ENCODE results near the gene CHMP4A.
A peak's percentile ranks its signal among the peaks of the same experiment; 100 is the strongest.

The CHMP4A gene

DNA sequence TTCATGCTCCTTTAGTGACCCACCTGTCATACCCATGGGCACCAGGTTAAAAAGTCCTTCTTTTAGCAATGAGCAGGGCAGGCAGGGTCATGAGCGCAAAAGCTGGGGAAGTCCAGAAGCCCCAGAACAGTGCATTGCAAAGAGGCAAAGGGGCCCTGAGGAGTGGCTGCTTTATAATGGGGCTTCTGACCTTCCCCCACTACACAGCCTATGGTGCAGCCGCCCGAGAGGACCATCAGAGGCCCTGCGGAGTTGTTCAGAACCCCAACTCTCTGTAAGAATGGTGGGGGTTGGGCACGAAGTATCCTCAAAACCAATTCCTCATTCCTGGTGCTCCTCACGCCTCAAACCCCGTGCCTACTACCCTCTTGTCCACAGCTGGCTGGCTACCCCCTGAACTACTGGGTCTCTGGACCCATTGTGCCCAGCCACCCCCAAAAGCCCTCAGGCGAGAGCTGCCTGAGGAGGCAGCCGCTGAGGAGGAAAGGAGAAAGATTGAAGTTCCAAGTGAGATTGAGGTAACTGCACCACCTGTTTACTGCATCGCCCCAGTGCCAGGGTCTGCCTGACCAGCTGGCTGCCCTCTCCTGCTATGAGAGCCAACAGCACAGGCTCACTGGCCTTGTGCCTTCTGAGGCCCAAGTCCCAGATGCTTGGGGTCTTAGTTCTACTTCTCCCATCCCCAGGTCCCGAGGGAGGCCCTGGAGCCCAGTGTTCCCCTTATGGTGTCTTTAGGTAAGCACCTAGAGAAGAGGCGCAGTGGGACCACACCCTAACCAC lies 34.7 kb downstream of the CHMP4A start:
- no peak for DNase-seq (ENCODE audit: low spot score)

- DNase-seq (ENCODE audit: low spot score) = no peak
Observed at GRCh38 chr14:24177891-24178290, 35.4 kb downstream of the CHMP4A start.

DNA sequence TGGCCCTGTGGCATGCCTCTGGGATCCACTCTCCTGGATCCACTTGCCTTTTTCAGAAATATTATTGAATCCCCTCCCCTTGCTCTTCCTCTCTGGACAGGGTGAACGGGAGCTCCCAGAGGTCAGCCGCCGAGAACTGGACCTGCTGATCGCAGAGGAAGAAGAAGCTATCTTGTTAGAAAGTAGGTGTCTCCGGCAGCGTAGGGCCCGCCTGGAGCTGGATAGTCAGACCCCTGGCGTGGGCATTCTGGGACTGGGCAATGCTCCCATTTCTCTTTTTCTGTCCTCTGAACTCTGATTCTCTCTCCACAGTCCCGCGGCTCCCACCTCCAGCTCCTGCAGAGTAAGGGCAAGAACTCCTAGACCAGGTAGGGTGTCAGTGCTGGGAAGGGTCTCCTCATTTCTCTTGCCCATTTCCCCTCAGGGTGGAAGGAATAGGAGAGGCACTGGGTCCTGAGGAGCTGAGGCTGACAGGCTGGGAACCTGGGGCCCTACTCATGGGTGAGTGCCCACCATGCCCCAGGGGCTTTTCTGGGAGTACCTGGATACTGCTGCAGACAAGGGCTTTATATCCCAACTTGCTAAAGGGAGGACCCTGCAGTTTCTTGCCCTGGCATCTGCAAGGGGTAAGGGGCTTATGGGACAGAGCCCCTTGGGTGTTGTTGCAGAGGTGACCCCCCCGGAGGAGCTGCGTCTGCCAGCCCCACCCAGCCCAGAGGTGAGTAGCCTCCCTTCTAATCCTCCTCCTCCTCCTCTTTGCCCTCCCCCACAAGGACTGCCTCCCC lies 36.1 kb downstream of the CHMP4A start:
- DNase-seq (ENCODE audit: low spot score) = no peak

GRCh38 chr14:24176599-24176998 lies 36.7 kb downstream of the CHMP4A start:
- no peak for DNase-seq (ENCODE audit: low spot score)

DNA sequence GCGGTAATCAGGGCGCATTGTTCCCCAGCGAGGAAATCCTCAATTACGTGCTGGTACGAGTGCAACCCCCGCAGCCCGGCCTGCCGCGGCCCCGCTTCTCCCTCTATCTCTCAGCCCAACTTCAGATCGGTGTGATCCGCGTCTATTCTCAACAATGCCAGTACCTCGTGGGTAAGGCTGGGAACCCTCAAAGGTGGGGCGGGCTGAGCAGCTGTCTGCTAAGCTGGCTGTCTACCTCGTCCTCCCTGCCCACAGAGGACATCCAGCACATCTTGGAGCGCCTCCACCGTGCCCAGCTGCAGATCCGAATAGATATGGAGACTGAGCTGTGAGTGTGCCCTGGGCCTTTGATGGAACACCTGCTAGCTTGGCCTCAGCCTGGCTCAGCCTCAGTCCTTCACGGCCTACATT lies 40.4 kb downstream of the CHMP4A start:
- no peak for DNase-seq (ENCODE audit: low spot score)

DNA sequence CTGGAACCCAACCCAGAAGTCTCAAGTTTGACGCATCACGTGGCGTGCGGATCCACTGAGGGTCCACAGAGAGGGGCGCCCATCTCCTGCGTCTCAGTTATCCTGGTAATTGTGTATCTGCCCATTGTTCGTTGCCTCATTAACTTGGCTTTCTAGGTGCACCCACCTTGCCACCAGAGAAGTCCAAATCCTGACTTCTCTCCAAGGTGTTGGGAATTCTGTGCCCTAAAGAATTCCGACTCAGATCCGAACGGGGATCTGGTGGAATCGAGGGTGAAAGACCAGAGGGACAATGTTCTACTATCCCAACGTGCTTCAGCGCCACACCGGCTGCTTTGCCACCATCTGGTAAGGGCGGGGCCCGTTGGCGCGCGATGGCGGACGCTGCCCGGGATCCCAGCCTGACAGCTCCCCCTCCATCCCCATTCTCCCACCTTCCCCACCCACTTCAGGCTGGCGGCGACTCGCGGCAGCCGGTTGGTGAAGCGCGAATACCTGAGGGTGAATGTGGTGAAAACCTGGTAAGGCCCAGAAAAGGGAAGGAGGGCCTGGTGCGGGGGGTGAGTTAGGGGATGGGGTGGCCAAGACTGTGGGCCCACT lies 40.9 kb downstream of the CHMP4A start:
- no peak for DNase-seq (ENCODE audit: low spot score)

DNA sequence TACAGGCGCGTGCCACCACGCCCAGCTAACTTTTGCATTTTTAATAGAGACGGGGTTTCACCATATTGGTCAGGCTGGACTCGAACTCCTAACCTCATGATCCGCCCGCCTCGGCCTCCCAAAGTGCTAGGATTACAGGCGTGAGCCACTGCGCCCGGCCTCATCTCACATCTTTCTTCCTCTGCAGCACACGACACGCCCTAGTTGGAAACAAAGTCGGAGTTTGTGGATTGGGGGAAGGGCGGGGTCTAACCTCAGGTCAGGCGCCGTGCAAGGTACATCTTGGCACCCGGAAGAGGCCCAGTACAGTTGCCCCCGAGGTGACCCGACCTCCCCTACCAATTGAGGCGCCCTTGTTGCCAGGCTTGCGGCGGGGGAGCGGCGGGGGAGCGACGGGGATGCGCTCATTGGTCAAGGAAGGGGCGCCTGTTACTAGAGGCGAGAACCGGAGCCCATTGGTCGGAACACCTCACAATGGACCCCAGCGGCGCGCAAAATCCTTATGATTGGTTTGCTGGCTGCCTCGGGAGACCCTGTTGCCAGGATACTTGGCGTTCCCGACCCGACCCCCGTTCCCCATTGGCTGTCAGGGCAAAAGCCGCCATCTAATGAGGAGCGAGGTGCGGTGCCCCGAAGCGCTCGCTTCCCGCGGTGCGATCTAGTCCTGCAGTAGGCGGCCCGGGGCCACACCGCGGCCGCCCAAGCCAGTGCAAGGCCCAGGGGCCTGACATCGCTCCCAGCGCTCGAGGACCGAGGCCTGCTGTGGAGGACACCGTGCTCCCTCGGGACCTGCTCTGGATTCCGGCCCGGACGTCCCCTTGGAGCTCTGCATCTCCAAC lies 41.6 kb downstream of the CHMP4A start, which contains the start of gene REC8:
TSS of gene REC8 (plus strand) at position 659 of the 839 bp plus-strand sequence. CDS start 473 bp downstream, outside the sequence.
- DNase-seq (ENCODE audit: low spot score) = peak; percentile 61

DNA sequence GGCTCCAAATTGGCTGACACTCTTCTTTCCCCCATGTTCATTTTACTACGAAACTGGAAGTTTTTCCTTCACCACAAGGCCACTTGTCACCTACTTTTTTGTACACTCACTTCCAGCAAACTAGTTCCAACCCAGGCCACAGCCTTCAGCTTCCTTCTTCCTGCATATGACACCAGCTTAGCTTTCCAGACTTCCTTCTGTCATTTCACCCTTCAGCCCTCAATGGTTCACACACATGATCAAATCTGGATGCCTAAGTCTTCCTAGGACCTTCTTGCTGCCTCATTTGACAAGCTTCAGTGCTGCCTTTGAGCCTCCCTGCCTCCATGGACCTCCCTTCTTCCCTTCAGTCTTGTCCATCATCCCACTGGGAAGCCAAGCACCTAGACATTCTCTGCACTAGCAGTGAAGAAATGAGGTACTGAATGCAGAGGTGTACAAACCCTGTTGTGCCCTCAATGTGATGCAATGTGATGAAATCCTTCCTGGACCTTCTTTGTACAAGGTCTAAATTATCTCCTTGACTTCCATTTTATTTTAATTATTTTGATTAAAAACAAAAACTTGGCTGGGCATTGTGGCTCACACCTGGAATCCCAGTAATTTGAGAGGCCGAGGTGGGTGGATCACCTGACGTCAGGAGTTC lies 45.7 kb downstream of the CHMP4A start:
- DNase-seq (ENCODE audit: low spot score) = no peak

DNA sequence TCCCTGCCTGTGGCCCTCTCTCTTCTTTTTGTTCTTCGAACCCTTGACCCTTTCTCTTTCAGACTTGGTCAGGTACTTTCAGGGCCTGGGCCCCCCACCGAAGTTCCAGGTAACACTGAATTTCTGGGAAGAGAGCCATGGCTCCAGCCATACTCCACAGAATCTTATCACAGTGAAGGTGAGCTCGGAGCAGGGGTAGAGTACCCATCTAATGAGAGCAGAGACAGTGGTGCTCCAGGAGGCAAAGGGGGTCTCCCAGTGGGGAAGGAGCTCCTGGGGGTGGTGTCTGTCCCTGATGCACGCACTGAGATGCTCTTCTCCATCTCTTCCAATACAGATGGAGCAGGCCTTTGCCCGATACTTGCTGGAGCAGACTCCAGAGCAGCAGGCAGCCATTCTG lies 47.5 kb downstream of the CHMP4A start:
- no peak for DNase-seq (ENCODE audit: low spot score)

GRCh38 chr14:24164518-24164991 lies 48.7 kb downstream of the CHMP4A start:
- no peak for DNase-seq (ENCODE audit: low spot score)

GRCh38 chr14:24162093-24162492 lies 51.2 kb downstream of the CHMP4A start:
- no peak for DNase-seq (ENCODE audit: low spot score)

GRCh38 chr14:24160850-24161804 lies 52.2 kb downstream of the CHMP4A start, which contains the start of gene IRF9:
Gene IRF9, plus strand, starts transcription at chr14:24161265. Its CDS starts 880 bp downstream, at chr14:24162145.
- peak; percentile 98 for DNase-seq (ENCODE audit: low spot score)

GRCh38 chr14:24160499-24160849 lies 52.8 kb downstream of the CHMP4A start:
- DNase-seq (ENCODE audit: low spot score) = no peak

DNA sequence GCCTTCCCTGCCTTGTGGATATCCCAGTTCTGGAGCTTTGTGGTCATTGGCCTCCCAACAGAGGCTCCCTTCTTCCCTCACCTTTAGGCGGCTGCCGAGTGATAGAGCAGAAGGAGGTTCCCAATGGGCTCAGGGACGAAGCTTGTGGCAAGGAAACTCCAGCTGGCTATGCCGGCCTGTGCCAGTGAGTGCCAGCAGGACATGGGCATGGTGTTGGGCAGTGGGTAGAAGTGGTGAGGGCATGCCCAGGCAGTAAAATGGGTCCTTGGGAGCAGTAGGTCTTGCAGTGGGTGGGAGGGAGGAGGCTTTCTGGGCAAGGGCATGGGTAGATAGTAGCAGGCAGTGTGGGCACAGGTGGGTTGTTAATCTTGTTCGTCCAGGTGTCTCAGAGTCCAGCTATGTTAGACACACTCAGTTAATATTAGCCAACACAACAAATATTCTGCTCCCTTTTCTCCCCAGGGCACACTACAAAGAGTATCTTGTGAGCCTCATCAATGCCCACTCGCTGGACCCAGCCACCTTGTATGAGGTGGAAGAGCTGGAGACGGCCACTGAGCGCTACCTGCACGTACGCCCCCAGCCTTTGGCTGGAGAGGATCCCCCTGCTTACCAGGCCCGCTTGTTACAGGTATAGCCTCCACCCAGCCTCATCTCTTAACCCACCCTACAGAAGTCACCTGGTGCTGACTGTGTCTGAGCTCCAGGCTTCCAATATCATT lies 53.4 kb downstream of the CHMP4A start:
- DNase-seq (ENCODE audit: low spot score) = no peak
